ENCODE data around the gene CD36.

CD36 gene

GRCh38 chr7:80644054-80644453, 5.6 kb downstream of the CD36 start:
- no peaks in the 10 kb centered on the region for H3K9me3 ChIP-seq
- H3K27me3 ChIP-seq = no peaks in the 10 kb centered on the region
- no peaks in the 10 kb centered on the region for H3K36me3 ChIP-seq
- H3K4me1 ChIP-seq (ENCODE audit: control insufficient read depth in 1 of 2, insufficient read depth in 1 of 2, low read depth in 1 of 2, low read length in 1 of 2) = peaks cover 20 to 22% of the 10 kb centered on the region in 2 experiments
- peak overlapping the region; percentile 68 for H3K27ac ChIP-seq
- H3K4me3 ChIP-seq (ENCODE audit: low read depth in 1 of 2, low read length in 1 of 2) = no peak overlapping the region
- TF ChIP-seq, protein P1, sequence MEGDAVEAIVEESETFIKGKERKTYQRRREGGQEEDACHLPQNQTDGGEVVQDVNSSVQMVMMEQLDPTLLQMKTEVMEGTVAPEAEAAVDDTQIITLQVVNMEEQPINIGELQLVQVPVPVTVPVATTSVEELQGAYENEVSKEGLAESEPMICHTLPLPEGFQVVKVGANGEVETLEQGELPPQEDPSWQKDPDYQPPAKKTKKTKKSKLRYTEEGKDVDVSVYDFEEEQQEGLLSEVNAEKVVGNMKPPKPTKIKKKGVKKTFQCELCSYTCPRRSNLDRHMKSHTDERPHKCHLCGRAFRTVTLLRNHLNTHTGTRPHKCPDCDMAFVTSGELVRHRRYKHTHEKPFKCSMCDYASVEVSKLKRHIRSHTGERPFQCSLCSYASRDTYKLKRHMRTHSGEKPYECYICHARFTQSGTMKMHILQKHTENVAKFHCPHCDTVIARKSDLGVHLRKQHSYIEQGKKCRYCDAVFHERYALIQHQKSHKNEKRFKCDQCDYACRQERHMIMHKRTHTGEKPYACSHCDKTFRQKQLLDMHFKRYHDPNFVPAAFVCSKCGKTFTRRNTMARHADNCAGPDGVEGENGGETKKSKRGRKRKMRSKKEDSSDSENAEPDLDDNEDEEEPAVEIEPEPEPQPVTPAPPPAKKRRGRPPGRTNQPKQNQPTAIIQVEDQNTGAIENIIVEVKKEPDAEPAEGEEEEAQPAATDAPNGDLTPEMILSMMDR (IDR thresholded peaks at IDR 0.05) = no peak

- Histone ChIP-seq H3K36me3 (no peaks in the 10 kb centered on the region), H3K27ac (no peak overlapping the region), H3K4me1 (ENCODE audit: control insufficient read depth in 1 of 2, insufficient read depth in 1 of 2, low read depth in 1 of 2, low read length in 1 of 2) (peaks cover 20 to 21% of the 10 kb centered on the region in 2 experiments), H3K27me3 (no peaks in the 10 kb centered on the region), H3K9me3 (no peaks in the 10 kb centered on the region), H3K4me3 (ENCODE audit: low read depth in 1 of 2, low read length in 1 of 2) (no peak overlapping the region)
- TF ChIP-seq, protein P1 (IDR thresholded peaks at IDR 0.05) = no peak
These were observed 7.8 kb downstream of the CD36 start for GRCh38 chr7:80646083-80646865.

DNA sequence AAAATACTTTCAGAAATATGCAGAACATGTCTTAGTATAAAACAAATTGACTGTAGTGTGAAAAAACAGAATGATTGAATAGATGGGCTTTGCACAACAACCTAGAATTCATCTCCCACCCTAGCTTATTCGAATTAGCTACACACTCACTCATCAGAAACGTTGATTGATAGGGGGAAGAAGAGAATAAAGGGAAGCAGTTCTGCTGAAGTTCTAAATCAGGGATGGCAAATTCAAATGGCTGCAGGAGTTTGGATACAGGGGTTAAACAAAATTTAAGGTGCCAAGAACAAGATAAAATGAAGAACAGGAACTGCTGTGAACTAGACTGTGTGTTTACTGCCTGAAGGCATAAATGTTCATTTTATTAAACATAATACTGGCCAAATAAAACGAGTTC, 9.0 kb downstream of the CD36 start:
- H3K4me3 ChIP-seq (ENCODE audit: low read depth in 1 of 2, low read length in 1 of 2) = no peak overlapping the region
- peaks cover 20 to 21% of the 10 kb centered on the region in 2 experiments for H3K4me1 ChIP-seq (ENCODE audit: control insufficient read depth in 1 of 2, insufficient read depth in 1 of 2, low read depth in 1 of 2, low read length in 1 of 2)
- H3K27me3 ChIP-seq = no peaks in the 10 kb centered on the region
- no peak overlapping the region for H3K27ac ChIP-seq
- no peaks in the 10 kb centered on the region for H3K36me3 ChIP-seq
- H3K9me3 ChIP-seq = no peaks in the 10 kb centered on the region
- TF ChIP-seq, protein P1 (IDR thresholded peaks at IDR 0.05) = no peak

DNA sequence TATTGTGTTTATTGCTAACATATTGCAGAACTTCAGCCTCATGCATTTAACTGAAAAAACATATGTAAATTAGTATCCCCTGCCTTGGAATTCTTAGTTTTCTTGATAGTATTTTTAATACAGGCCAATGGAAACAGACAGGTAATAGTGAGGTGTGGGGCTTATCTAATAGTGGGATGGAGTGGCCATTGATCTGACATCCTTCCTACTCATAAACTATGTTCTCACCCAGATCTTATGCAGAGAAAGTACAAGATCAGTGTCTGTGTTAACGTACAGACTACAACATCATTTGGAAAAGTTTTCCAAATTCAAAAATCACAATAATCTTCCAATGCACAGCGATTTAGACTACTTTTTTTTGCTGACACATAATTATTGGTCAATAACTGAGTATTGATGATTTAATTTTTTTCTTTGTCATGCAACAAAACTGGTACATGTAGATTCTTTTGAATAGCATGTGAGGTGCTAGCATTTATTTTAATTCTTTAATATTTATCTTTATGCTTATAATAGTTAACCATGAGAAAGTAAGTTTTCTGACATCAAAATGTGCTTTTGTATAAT, 9.7 kb downstream of the CD36 start:
- TF ChIP-seq, protein P1 (IDR thresholded peaks at IDR 0.05) = no peak
- H3K4me1 ChIP-seq (ENCODE audit: control insufficient read depth in 1 of 2, insufficient read depth in 1 of 2, low read depth in 1 of 2, low read length in 1 of 2) = peaks cover 16 to 17% of the 10 kb centered on the region in 2 experiments

GRCh38 chr7:80649011-80649410, 10.6 kb downstream of the CD36 start:
- TF ChIP-seq, protein P1 (IDR thresholded peaks at IDR 0.05) = no peak
- no peaks in the 10 kb centered on the region for H3K27me3 ChIP-seq

More for the DNA sequence above, 9.7 kb downstream of the CD36 start:
- no peaks in the 10 kb centered on the region for H3K36me3 ChIP-seq
- H3K27ac ChIP-seq = no peak overlapping the region
- H3K4me3 ChIP-seq (ENCODE audit: low read depth in 1 of 2, low read length in 1 of 2) = no peak overlapping the region
- no peaks in the 10 kb centered on the region for H3K9me3 ChIP-seq
- no peaks in the 10 kb centered on the region for H3K27me3 ChIP-seq

More at GRCh38 chr7:80649011-80649410, 10.6 kb downstream of the CD36 start:
- no peak overlapping the region for H3K4me3 ChIP-seq (ENCODE audit: low read depth in 1 of 2, low read length in 1 of 2)
- no peaks in the 10 kb centered on the region for H3K36me3 ChIP-seq
- H3K4me1 ChIP-seq (ENCODE audit: control insufficient read depth in 1 of 2, insufficient read depth in 1 of 2, low read depth in 1 of 2, low read length in 1 of 2) = peaks cover 7 to 8% of the 10 kb centered on the region in 2 experiments
- H3K9me3 ChIP-seq = no peaks in the 10 kb centered on the region
- no peak overlapping the region for H3K27ac ChIP-seq
